ENCODE results near the gene TMIGD3. TPM values are rescaled to one million over a fixed set of nuclear protein-coding genes. Genes with fewer than 3 reads are reported as not detected.
A peak's percentile ranks its signal among the peaks of the same experiment; 100 is the strongest.

The TMIGD3 gene
- total RNA-seq, 2 experiments from 2014 or later = not detected

GRCh38 chr1:111505641-111506119 is 2.2 kb upstream of the TMIGD3 start:
- ChIA-PET CTCF (interaction anchor here (1.1 to 5.3 kb wide), 3 partner anchors 11 to 249 kb away, joined by 4 to 90 read pairs (median 29); partner anchors contain the start of genes C1orf162 and DDX20), POLR2A (interaction anchor here (1.0 to 6.9 kb wide), 4 partner anchors 31 to 117 kb away, joined by 5 to 175 read pairs (median 101); partner anchors contain the start of genes ATP5PB, C1orf162, RAP1A and WDR77)
- H3K27ac Mint-ChIP-seq = peak overlapping the region; percentile 63
- H3K36me3 Mint-ChIP-seq (ENCODE audit: low read depth) = no peaks in the 10 kb centered on the region
- H3K9me3 Mint-ChIP-seq = no peaks in the 10 kb centered on the region
- H3K4me3 Mint-ChIP-seq = no peak overlapping the region
- H3K4me1 Mint-ChIP-seq = peaks cover 66% of the 10 kb centered on the region
- DNase-seq = no peak
- H3K27me3 Mint-ChIP-seq = no peaks in the 10 kb centered on the region

GRCh38 chr1:111504097-111504496 is 664 bp upstream of the TMIGD3 start:
- Mint-ChIP-seq H3K36me3 (ENCODE audit: low read depth) (no peaks in the 10 kb centered on the region), H3K27me3 (peaks cover 4% of the 10 kb centered on the region), H3K27ac (no peak overlapping the region), H3K4me1 (peaks cover 66% of the 10 kb centered on the region), H3K9me3 (no peaks in the 10 kb centered on the region), H3K4me3 (no peak overlapping the region)
- ChIA-PET POLR2A (interaction anchor here (0.6 to 6.9 kb wide), 5 partner anchors 9 to 120 kb away, joined by 3 to 175 read pairs (median 3); partner anchors contain the start of gene C1orf162), CTCF (no interaction called here)
- DNase-seq = no peak

- H3K4me1 Mint-ChIP-seq = peaks cover 62% of the 10 kb centered on the region
Measured at GRCh38 chr1:111501645-111502044, 1.8 kb downstream of the TMIGD3 start.

GRCh38 chr1:111499026-111499785 is 4.2 kb downstream of the TMIGD3 start:
- DNase-seq = no peak
- Mint-ChIP-seq H3K4me1 (peaks cover 46% of the 10 kb centered on the region), H3K4me3 (no peak overlapping the region), H3K27ac (no peak overlapping the region), H3K9me3 (peaks cover 28% of the 10 kb centered on the region), H3K36me3 (ENCODE audit: low read depth) (peaks cover 19% of the 10 kb centered on the region), H3K27me3 (peaks cover 4% of the 10 kb centered on the region)
- ChIA-PET POLR2A (interaction anchor here (1.1 to 1.5 kb wide), 3 partner anchors 8 to 51 kb away, joined by 3 to 6 read pairs (median 5); no protein-coding TSS in a partner anchor), CTCF (interaction anchor here (0.9 to 6.5 kb wide), 3 partner anchors 9 to 22 kb away, joined by 3 to 38 read pairs (median 3); no protein-coding TSS in a partner anchor)

More at GRCh38 chr1:111501645-111502044, 1.8 kb downstream of the TMIGD3 start:
- H3K27me3 Mint-ChIP-seq = peaks cover 4% of the 10 kb centered on the region
- peaks cover 8% of the 10 kb centered on the region for H3K36me3 Mint-ChIP-seq (ENCODE audit: low read depth)
- H3K9me3 Mint-ChIP-seq = peaks cover 11% of the 10 kb centered on the region
- DNase-seq = no peak
- H3K27ac Mint-ChIP-seq = no peak overlapping the region
- H3K4me3 Mint-ChIP-seq = no peak overlapping the region
- POLR2A ChIA-PET = no interaction called here
- CTCF ChIA-PET = no interaction called here

GRCh38 chr1:111497592-111497991 is 5.8 kb downstream of the TMIGD3 start:
- CTCF ChIA-PET = interaction anchor here (0.7 to 6.5 kb wide), 5 partner anchors 10 to 261 kb away, joined by 3 to 38 read pairs (median 5); no protein-coding TSS in a partner anchor
- POLR2A ChIA-PET = interaction anchor here (1.0 to 4.0 kb wide), 4 partner anchors 10 to 22 kb away, joined by 3 to 24 read pairs (median 5); no protein-coding TSS in a partner anchor
- no peak overlapping the region for H3K4me3 Mint-ChIP-seq
- H3K27ac Mint-ChIP-seq = no peak overlapping the region
- H3K36me3 Mint-ChIP-seq (ENCODE audit: low read depth) = peaks cover 19% of the 10 kb centered on the region
- H3K27me3 Mint-ChIP-seq = peaks cover 4% of the 10 kb centered on the region
- H3K4me1 Mint-ChIP-seq = peaks cover 31% of the 10 kb centered on the region
- peaks cover 32% of the 10 kb centered on the region for H3K9me3 Mint-ChIP-seq
- no peak for DNase-seq

GRCh38 chr1:111496398-111496797 is 7.0 kb downstream of the TMIGD3 start:
- Mint-ChIP-seq H3K9me3 (peaks cover 32% of the 10 kb centered on the region), H3K4me3 (no peak overlapping the region)
- POLR2A ChIA-PET = interaction anchor here (1.5 to 4.0 kb wide), 3 partner anchors 11 to 243 kb away, joined by 3 to 24 read pairs (median 4); partner anchors contain the start of gene INKA2

GRCh38 chr1:111491070-111491469 is 12.4 kb downstream of the TMIGD3 start:
- Mint-ChIP-seq H3K27me3 (no peaks in the 10 kb centered on the region), H3K4me1 (peaks cover 3% of the 10 kb centered on the region), H3K9me3 (peaks cover 17% of the 10 kb centered on the region), H3K27ac (no peak overlapping the region), H3K36me3 (ENCODE audit: low read depth) (peaks cover 9% of the 10 kb centered on the region), H3K4me3 (no peak overlapping the region)
- POLR2A ChIA-PET = no interaction called here
- DNase-seq = no peak
- CTCF ChIA-PET = interaction anchor here (1.3 to 1.7 kb wide), 2 partner anchors 9 to 17 kb away, joined by 7 to 9 read pairs; no protein-coding TSS in a partner anchor

More at GRCh38 chr1:111496398-111496797, 7.0 kb downstream of the TMIGD3 start:
- H3K36me3 Mint-ChIP-seq (ENCODE audit: low read depth) = peaks cover 19% of the 10 kb centered on the region
- H3K4me1 Mint-ChIP-seq = peaks cover 26% of the 10 kb centered on the region
- CTCF ChIA-PET = interaction anchor here (1.0 to 6.5 kb wide), 4 partner anchors 11 to 251 kb away, joined by 3 to 38 read pairs (median 4); no protein-coding TSS in a partner anchor
- peaks cover 4% of the 10 kb centered on the region for H3K27me3 Mint-ChIP-seq
- no peak for DNase-seq
- no peak overlapping the region for H3K27ac Mint-ChIP-seq

GRCh38 chr1:111490220-111490619 is 13.2 kb downstream of the TMIGD3 start:
- CTCF ChIA-PET = interaction anchor here (1.3 to 1.7 kb wide), 2 partner anchors 8 to 18 kb away, joined by 7 to 9 read pairs; no protein-coding TSS in a partner anchor
- peaks cover 2% of the 10 kb centered on the region for H3K27me3 Mint-ChIP-seq
- H3K9me3 Mint-ChIP-seq = peaks cover 13% of the 10 kb centered on the region
- POLR2A ChIA-PET = no interaction called here
- no peak overlapping the region for H3K27ac Mint-ChIP-seq
- DNase-seq = no peak
- no peak overlapping the region for H3K4me3 Mint-ChIP-seq
- no peaks in the 10 kb centered on the region for H3K4me1 Mint-ChIP-seq
- H3K36me3 Mint-ChIP-seq (ENCODE audit: low read depth) = peaks cover 4% of the 10 kb centered on the region

- H3K36me3 Mint-ChIP-seq (ENCODE audit: low read depth) = peaks cover 3% of the 10 kb centered on the region
- CTCF ChIA-PET = interaction anchor here (1.3 kb wide), 1 partner anchor 8 kb away, joined by 9 read pairs; no protein-coding TSS in a partner anchor
- H3K9me3 Mint-ChIP-seq = peaks cover 6% of the 10 kb centered on the region
- H3K27me3 Mint-ChIP-seq = peaks cover 3% of the 10 kb centered on the region
- no peak overlapping the region for H3K4me3 Mint-ChIP-seq
- POLR2A ChIA-PET = no interaction called here
- no peak overlapping the region for H3K27ac Mint-ChIP-seq
- DNase-seq = no peak
- no peaks in the 10 kb centered on the region for H3K4me1 Mint-ChIP-seq
Measured at GRCh38 chr1:111489604-111490003, 13.8 kb downstream of the TMIGD3 start.

- H3K4me3 Mint-ChIP-seq = no peak overlapping the region
- ChIA-PET POLR2A (no interaction called here), CTCF (no interaction called here)
- no peaks in the 10 kb centered on the region for H3K36me3 Mint-ChIP-seq (ENCODE audit: low read depth)
- no peak for DNase-seq
- H3K27me3 Mint-ChIP-seq = peaks cover 3% of the 10 kb centered on the region
- no peaks in the 10 kb centered on the region for H3K4me1 Mint-ChIP-seq
- H3K9me3 Mint-ChIP-seq = peaks cover 4% of the 10 kb centered on the region
- H3K27ac Mint-ChIP-seq = no peak overlapping the region
Measured at GRCh38 chr1:111488669-111489068, 14.8 kb downstream of the TMIGD3 start.

- Mint-ChIP-seq H3K27ac (no peak overlapping the region), H3K27me3 (peaks cover 13% of the 10 kb centered on the region), H3K36me3 (ENCODE audit: low read depth) (no peaks in the 10 kb centered on the region), H3K9me3 (no peaks in the 10 kb centered on the region), H3K4me3 (no peak overlapping the region), H3K4me1 (no peaks in the 10 kb centered on the region)
- DNase-seq = no peak
- CTCF ChIA-PET = no interaction called here
- POLR2A ChIA-PET = no interaction called here
Measured at GRCh38 chr1:111487133-111487532, 16.3 kb downstream of the TMIGD3 start.

- no peak for DNase-seq
- ChIA-PET CTCF (interaction anchor here (0.9 to 1.6 kb wide), 2 partner anchors 21 to 261 kb away, joined by 3 to 5 read pairs; no protein-coding TSS in a partner anchor), POLR2A (no interaction called here)
- H3K36me3 Mint-ChIP-seq (ENCODE audit: low read depth) = no peaks in the 10 kb centered on the region
- H3K4me3 Mint-ChIP-seq = no peak overlapping the region
- H3K27ac Mint-ChIP-seq = no peak overlapping the region
- H3K27me3 Mint-ChIP-seq = peaks cover 17% of the 10 kb centered on the region
- H3K9me3 Mint-ChIP-seq = no peaks in the 10 kb centered on the region
- H3K4me1 Mint-ChIP-seq = peaks cover 4% of the 10 kb centered on the region
Measured at GRCh38 chr1:111486431-111486830, 17.0 kb downstream of the TMIGD3 start.
